Natural killer cell treated with Interleukin-12 subunit alpha and Interleukin-12 subunit beta and Interleukin-15 and Interleukin-18, amount 100 ng/mL, for 72 hours (primary cell): ENCODE measurements around the gene DNAJB6. TPM values are rescaled to one million over a fixed set of nuclear protein-coding genes. Genes with fewer than 3 reads are reported as not detected.
A peak's percentile ranks its signal among the peaks of the same experiment; 100 is the strongest.

ENCODE experiments used
- ATAC-seq, 2 donors: fragments of 150-1000 bp; cut with Tn5 transposase in 1 of 2; sonication (Bioruptor Pico), chemical (Tn5 transposase) in 1 of 2; 2 replicates each; pipeline ENCODE4 v1.10.0; 2021
- DNase-seq: peaks from one replicate; pipeline ENCODE4 v3.0.0; 2022; ENCODE audit warnings: low spot score
- H3K27ac Mint-ChIP-seq, 2 donors: 1 replicate in 1 of 2; 2 replicates in 1 of 2; pipeline ENCODE4 v1.8.0; 2022; ENCODE audit warnings: mixed read lengths in 2 of 2, mild to moderate bottlenecking in 1 of 2, moderate library complexity in 1 of 2
- H3K27me3 Mint-ChIP-seq, 2 donors: 1 replicate in 1 of 2; 2 replicates in 1 of 2; pipeline ENCODE4 v1.8.0; 2022; ENCODE audit warnings: mixed read lengths in 2 of 2
- H3K36me3 Mint-ChIP-seq: one replicate; pipeline ENCODE4 v1.8.0; 2022; ENCODE audit warnings: mixed read lengths
- H3K4me1 Mint-ChIP-seq, 2 donors: 1 replicate in 1 of 2; 2 replicates in 1 of 2; pipeline ENCODE4 v1.8.0; 2022; ENCODE audit warnings: low read depth in 2 of 2, mixed read lengths in 2 of 2, mild to moderate bottlenecking in 1 of 2
- H3K4me3 Mint-ChIP-seq: one replicate; pipeline ENCODE4 v1.8.0; 2022; ENCODE audit warnings: mixed read lengths
- H3K9me3 Mint-ChIP-seq: 2 replicates; pipeline ENCODE4 v1.8.0; 2022; ENCODE audit warnings: mixed read lengths
- total RNA-seq, 2 donors: library from RNA; stranded (reverse); gene quantifications; one replicate each; pipeline ENCODE4 v1.2.3, GENCODE V29; 2022

DNAJB6 gene
- total RNA-seq, 2 donors from 2014 or later = 139 to 145 TPM

GRCh38 chr7:157361537-157361936, 24.7 kb downstream of the DNAJB6 start:
- Mint-ChIP-seq H3K4me3 (no peak overlapping the region), H3K36me3 (peaks cover 29% of the 10 kb centered on the region), H3K27me3 (no peaks in the 10 kb centered on the region), H3K27ac (no peak overlapping the region), H3K4me1 (peaks cover 27 to 53% of the 10 kb centered on the region in 2 donors), H3K9me3 (no peaks in the 10 kb centered on the region)
- DNase-seq (no peak), ATAC-seq (no peak)

- H3K36me3 Mint-ChIP-seq = peaks cover 31% of the 10 kb centered on the region
- no peaks in the 10 kb centered on the region for H3K9me3 Mint-ChIP-seq
- H3K4me1 Mint-ChIP-seq = peaks cover 15 to 45% of the 10 kb centered on the region in 2 donors
- no peaks in the 10 kb centered on the region for H3K27me3 Mint-ChIP-seq
- ATAC-seq = no peak
- H3K27ac Mint-ChIP-seq = peak overlapping the region in 1 of 2 donors; percentile 55
- no peak overlapping the region for H3K4me3 Mint-ChIP-seq
- DNase-seq = no peak
These were observed 25.9 kb downstream of the DNAJB6 start for GRCh38 chr7:157362729-157363128.

DNA sequence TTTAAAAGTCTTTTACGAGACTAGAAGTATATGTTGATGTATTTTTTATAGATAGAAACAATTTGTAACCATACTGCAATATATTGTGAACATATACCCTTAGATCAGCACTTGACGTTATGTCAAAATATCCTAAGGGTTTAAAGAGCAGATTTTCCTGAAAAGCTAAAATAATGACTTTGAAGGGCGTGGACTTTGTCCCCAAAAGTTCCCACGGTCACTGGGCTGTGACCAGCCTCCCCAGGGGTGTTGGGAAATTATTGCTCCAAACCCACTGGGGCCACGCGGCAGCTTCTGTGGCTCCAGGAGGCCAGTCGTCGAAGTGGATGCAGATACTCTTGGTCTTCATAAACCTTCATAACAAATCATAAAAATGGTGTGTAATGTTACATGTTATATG, 29.9 kb downstream of the DNAJB6 start:
- DNase-seq (no peak), ATAC-seq (no peak)
- H3K27me3 Mint-ChIP-seq = no peaks in the 10 kb centered on the region
- no peak overlapping the region for H3K27ac Mint-ChIP-seq
- no peak overlapping the region for H3K4me3 Mint-ChIP-seq
- peaks cover 30% of the 10 kb centered on the region for H3K36me3 Mint-ChIP-seq
- peaks cover 7 to 28% of the 10 kb centered on the region in 2 donors for H3K4me1 Mint-ChIP-seq
- H3K9me3 Mint-ChIP-seq = no peaks in the 10 kb centered on the region

DNA sequence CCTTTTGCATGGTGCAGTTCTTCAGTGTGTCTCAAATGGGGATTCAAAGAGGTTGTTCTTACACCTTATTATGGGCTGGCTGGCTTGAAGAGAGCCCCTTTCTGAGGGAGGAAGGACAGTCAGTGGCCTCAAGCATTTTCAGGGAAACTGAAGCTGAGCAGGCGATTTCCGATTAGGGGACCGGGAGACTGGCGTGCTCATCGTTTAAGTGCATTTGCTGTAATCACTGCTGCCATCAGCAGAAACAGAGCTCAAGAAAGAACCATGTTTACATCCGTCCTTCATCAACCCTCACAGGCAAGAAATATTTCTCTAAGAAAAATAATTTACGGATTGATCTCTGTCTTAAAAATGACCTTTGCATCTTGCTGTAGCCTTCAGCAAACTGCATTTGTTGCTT, 32.2 kb downstream of the DNAJB6 start:
- no peak for ATAC-seq
- peak overlapping the region in 1 of 2 donors; percentile 8 for H3K27ac Mint-ChIP-seq
- no peaks in the 10 kb centered on the region for H3K9me3 Mint-ChIP-seq
- H3K36me3 Mint-ChIP-seq = peaks cover 33% of the 10 kb centered on the region
- peaks cover 25 to 36% of the 10 kb centered on the region in 2 donors for H3K4me1 Mint-ChIP-seq
- H3K27me3 Mint-ChIP-seq = no peaks in the 10 kb centered on the region
- DNase-seq = no peak
- no peak overlapping the region for H3K4me3 Mint-ChIP-seq

- DNase-seq = no peak
- Mint-ChIP-seq H3K9me3 (no peaks in the 10 kb centered on the region), H3K27ac (no peak overlapping the region), H3K27me3 (no peaks in the 10 kb centered on the region), H3K4me3 (no peak overlapping the region), H3K36me3 (peaks cover 40% of the 10 kb centered on the region), H3K4me1 (peaks cover 43% of the 10 kb centered on the region in 2 donors)
- ATAC-seq = no peak
These were observed 33.9 kb downstream of the DNAJB6 start for GRCh38 chr7:157370742-157371141.

GRCh38 chr7:157371296-157371695, 34.5 kb downstream of the DNAJB6 start:
- no peak for ATAC-seq

DNA sequence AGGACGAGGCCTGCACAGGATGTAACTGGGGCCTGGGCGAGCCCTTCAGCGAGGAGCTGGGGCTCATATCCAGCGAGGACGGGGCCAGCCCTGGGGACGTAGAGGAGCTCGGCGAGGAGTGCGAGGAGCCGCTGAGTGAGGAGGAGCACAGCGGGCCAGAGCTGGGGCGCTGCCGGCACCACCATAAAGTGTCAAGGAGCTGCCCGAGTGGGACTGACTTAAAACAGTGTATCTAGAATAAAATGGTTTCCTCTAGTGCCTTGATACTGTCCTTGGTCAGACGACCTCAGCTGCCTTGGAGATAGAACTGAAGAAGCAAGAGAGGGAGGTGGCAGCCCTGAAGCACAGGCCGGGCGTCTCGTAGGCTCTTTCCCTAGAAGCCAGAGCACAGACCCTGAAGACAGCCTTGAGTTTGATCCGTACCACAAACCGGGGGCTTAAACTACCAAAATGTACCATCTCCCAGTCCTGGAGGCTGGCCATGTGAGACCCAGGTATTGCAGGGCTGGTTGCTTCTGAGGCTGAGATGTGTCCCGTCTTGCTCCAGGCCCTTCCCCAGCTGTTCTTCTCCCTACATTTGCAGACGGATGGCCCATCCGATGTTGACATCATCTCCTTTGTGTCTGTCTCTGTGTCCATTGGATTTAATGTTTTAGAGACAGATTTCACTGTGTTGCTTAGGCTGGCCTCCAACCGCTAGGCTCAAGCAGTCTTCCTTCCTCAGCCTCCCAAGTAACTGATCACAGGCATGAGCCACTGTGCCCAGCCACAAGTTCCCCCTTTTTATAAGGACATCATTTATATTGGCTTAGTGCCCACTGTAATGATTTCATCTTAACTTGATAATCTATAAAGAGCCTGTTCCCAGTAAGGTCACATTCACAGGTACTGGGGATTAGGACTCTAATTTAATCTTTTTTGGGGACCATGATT, 35.8 kb downstream of the DNAJB6 start:
- DNase-seq (no peak), ATAC-seq (no peak)
- no peaks in the 10 kb centered on the region for H3K27me3 Mint-ChIP-seq
- H3K4me3 Mint-ChIP-seq = no peak overlapping the region
- H3K4me1 Mint-ChIP-seq = peaks cover 54 to 58% of the 10 kb centered on the region in 2 donors
- peaks cover 33% of the 10 kb centered on the region for H3K36me3 Mint-ChIP-seq
- H3K27ac Mint-ChIP-seq = peak overlapping the region; percentile 75 to 96
- no peaks in the 10 kb centered on the region for H3K9me3 Mint-ChIP-seq

More at GRCh38 chr7:157371296-157371695, 34.5 kb downstream of the DNAJB6 start:
- Mint-ChIP-seq H3K27me3 (no peaks in the 10 kb centered on the region), H3K4me1 (peaks cover 47 to 49% of the 10 kb centered on the region in 2 donors), H3K27ac (no peak overlapping the region), H3K36me3 (peaks cover 37% of the 10 kb centered on the region), H3K9me3 (no peaks in the 10 kb centered on the region), H3K4me3 (no peak overlapping the region)
- DNase-seq = no peak

- H3K9me3 Mint-ChIP-seq = no peaks in the 10 kb centered on the region
- peak overlapping the region; percentile 65 to 96 for H3K27ac Mint-ChIP-seq
- peaks cover 29% of the 10 kb centered on the region for H3K36me3 Mint-ChIP-seq
- H3K4me1 Mint-ChIP-seq = peaks cover 61 to 64% of the 10 kb centered on the region in 2 donors
- peak overlapping the region; percentile 38 for H3K4me3 Mint-ChIP-seq
- no peaks in the 10 kb centered on the region for H3K27me3 Mint-ChIP-seq
- ATAC-seq (no peak), DNase-seq (no peak)
These were observed 36.7 kb downstream of the DNAJB6 start for GRCh38 chr7:157373493-157373892.

GRCh38 chr7:157375410-157375809, 38.6 kb downstream of the DNAJB6 start:
- DNase-seq (no peak), ATAC-seq (no peak)
- Mint-ChIP-seq H3K9me3 (no peaks in the 10 kb centered on the region), H3K27ac (peak overlapping the region; percentile 65 to 96), H3K4me1 (peaks cover 66 to 70% of the 10 kb centered on the region in 2 donors), H3K4me3 (peak overlapping the region; percentile 89), H3K36me3 (peaks cover 25% of the 10 kb centered on the region), H3K27me3 (no peaks in the 10 kb centered on the region)

DNA sequence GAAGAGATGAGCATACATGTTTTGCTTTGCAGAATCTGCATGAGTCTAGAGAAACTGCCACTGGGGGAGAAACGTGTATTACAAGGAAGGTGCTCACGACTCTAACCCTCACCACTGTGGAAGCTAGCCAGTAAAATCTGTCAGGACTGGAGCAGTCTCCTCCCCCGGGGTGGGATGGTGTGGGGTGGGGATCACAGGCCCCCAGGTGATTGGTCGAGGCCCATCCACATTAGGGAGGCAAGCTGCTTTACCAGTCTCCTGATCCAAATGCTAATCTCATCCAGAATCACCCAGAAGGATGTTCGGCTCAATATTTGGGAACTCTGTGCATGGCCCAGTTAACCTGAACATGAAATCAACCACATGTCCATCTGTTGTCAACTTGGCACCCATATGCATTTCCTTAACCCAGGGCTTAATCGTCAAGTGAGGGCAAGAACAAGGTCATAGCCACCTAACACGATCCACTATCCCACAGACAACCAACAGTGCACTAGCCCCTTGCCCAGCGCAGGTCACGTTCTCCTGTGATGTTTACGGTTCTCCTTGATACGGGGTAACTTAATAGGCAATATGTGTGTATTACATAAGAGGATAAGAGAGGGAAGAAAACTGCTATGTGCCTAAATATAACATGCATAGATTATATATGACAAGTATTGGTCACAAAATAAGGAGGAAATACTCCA, 40.8 kb downstream of the DNAJB6 start:
- peaks cover 67 to 69% of the 10 kb centered on the region in 2 donors for H3K4me1 Mint-ChIP-seq
- ATAC-seq (peak in 1 of 2 donors; percentile 20), DNase-seq (no peak)
- H3K36me3 Mint-ChIP-seq = peaks cover 19% of the 10 kb centered on the region
- H3K27me3 Mint-ChIP-seq = no peaks in the 10 kb centered on the region
- peak overlapping the region in 1 of 2 donors; percentile 13 for H3K27ac Mint-ChIP-seq
- no peak overlapping the region for H3K4me3 Mint-ChIP-seq
- H3K9me3 Mint-ChIP-seq = no peaks in the 10 kb centered on the region

GRCh38 chr7:157378390-157378789, 41.6 kb downstream of the DNAJB6 start:
- Mint-ChIP-seq H3K9me3 (no peaks in the 10 kb centered on the region), H3K4me1 (peaks cover 61 to 63% of the 10 kb centered on the region in 2 donors)

GRCh38 chr7:157379493-157379892, 42.7 kb downstream of the DNAJB6 start:
- no peak for DNase-seq
- H3K4me1 Mint-ChIP-seq = peaks cover 50 to 55% of the 10 kb centered on the region in 2 donors
- no peaks in the 10 kb centered on the region for H3K9me3 Mint-ChIP-seq
- no peak overlapping the region for H3K4me3 Mint-ChIP-seq
- H3K27ac Mint-ChIP-seq = peak overlapping the region in 1 of 2 donors; percentile 65
- H3K36me3 Mint-ChIP-seq = peaks cover 15% of the 10 kb centered on the region
- no peak for ATAC-seq
- no peaks in the 10 kb centered on the region for H3K27me3 Mint-ChIP-seq

More at GRCh38 chr7:157378390-157378789, 41.6 kb downstream of the DNAJB6 start:
- DNase-seq (no peak), ATAC-seq (no peak)
- Mint-ChIP-seq H3K36me3 (peaks cover 23% of the 10 kb centered on the region), H3K27me3 (no peaks in the 10 kb centered on the region), H3K27ac (no peak overlapping the region), H3K4me3 (no peak overlapping the region)

DNA sequence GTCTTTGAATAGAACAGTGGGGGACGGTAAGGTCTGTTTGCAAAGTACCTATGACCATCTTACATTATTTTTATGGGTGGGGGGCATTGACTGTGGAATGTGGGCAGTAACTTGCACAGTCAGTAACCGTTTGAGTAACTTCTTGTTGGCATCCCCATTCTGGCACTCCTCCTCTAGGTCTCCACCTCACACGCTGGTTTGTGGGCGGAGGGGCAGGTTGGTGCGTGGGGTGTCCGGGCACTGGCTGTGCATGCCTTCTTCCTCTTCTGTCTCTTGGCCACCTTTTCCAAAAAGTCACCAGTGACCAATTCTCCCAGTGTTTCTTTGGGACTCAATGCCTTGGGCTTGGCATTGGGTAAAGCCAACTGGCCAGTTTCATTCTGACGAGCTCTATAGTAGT, 43.6 kb downstream of the DNAJB6 start:
- Mint-ChIP-seq H3K27ac (peak overlapping the region; percentile 26 to 65), H3K9me3 (no peaks in the 10 kb centered on the region), H3K36me3 (peaks cover 18% of the 10 kb centered on the region)

GRCh38 chr7:157383868-157384267, 47.1 kb downstream of the DNAJB6 start:
- Mint-ChIP-seq H3K4me3 (no peak overlapping the region), H3K36me3 (peaks cover 24% of the 10 kb centered on the region), H3K27ac (no peak overlapping the region), H3K27me3 (no peaks in the 10 kb centered on the region), H3K9me3 (no peaks in the 10 kb centered on the region), H3K4me1 (peaks cover 24 to 30% of the 10 kb centered on the region in 2 donors)
- ATAC-seq = no peak
- no peak for DNase-seq

More for the DNA sequence above, 43.6 kb downstream of the DNAJB6 start:
- Mint-ChIP-seq H3K27me3 (no peaks in the 10 kb centered on the region), H3K4me3 (no peak overlapping the region), H3K4me1 (peaks cover 40 to 45% of the 10 kb centered on the region in 2 donors)
- ATAC-seq (no peak), DNase-seq (no peak)
